Suppressor macrophage treated with lipopolysaccharide for 1 hour (primary cell): ENCODE results near the gene SSX4.
"Not testable (repeated sequence)": the region's sequence is repeated elsewhere in the genome, so short reads cannot be mapped to it uniquely, and the experiment has no call there.

Source experiments
- DNase-seq, 3 donors: peaks; one replicate each; pipeline ENCODE4 v3.0.0-alpha.2; 2020 to 2022

SSX4 gene

GRCh38 chrX:48383239-48383638 lies at the start of gene SSX4:
SSX4 (plus strand) TSS chrX:48383539; CDS start chrX:48384054, 515 bp downstream.
- DNase-seq, result not testable (repeated sequence)

GRCh38 chrX:48346059-48346458 lies 37.3 kb upstream of the SSX4 start:
- not testable (repeated sequence) for DNase-seq

GRCh38 chrX:48356315-48357094 lies 26.8 kb upstream of the SSX4 start, which contains the start of gene SSX3:
SSX3 (minus strand) TSS chrX:48356703; CDS start chrX:48355249, 1,454 bp downstream.
- DNase-seq, result not testable (repeated sequence)

GRCh38 chrX:48357681-48358080 lies 25.7 kb upstream of the SSX4 start:
- no peak for DNase-seq

GRCh38 chrX:48359281-48359680 lies 24.1 kb upstream of the SSX4 start:
- DNase-seq, result not testable (repeated sequence)

GRCh38 chrX:48367717-48368408 lies 15.5 kb upstream of the SSX4 start:
- DNase-seq, result not testable (repeated sequence)

- not testable (repeated sequence) for DNase-seq
Observed at GRCh38 chrX:48370408-48370807, 12.9 kb upstream of the SSX4 start.

GRCh38 chrX:48396931-48397330 lies 13.6 kb downstream of the SSX4 start:
- DNase-seq, result not testable (repeated sequence)

- DNase-seq, result peak in 1 of 3 donors; percentile 9
Observed at GRCh38 chrX:48397825-48398224, 14.5 kb downstream of the SSX4 start.

GRCh38 chrX:48411860-48412259 lies 28.5 kb downstream of the SSX4 start, which contains the start of gene SSX4B:
SSX4B (minus strand) TSS chrX:48411960; CDS start chrX:48411372, 588 bp downstream.
- DNase-seq, result not testable (repeated sequence)

- not testable (repeated sequence) for DNase-seq
Observed at GRCh38 chrX:48427027-48427716, 43.8 kb downstream of the SSX4 start.

GRCh38 chrX:48429606-48430005 lies 46.3 kb downstream of the SSX4 start:
- DNase-seq, result not testable (repeated sequence)

- not testable (repeated sequence) for DNase-seq
Observed at GRCh38 chrX:48430166-48430565, 46.8 kb downstream of the SSX4 start.

- not testable (repeated sequence) for DNase-seq
Observed at GRCh38 chrX:48433713-48434112, 50.4 kb downstream of the SSX4 start.
